Transverse colon (tissue), 4 donors: ENCODE data around the gene DVL1. TPM values are rescaled to one million over a fixed set of nuclear protein-coding genes. Genes with fewer than 3 reads are reported as not detected.

ENCODE experiments used
- DNase-seq: peaks from one replicate; pipeline ENCODE4 v3.0.0-alpha.2; 2019
- H3K27ac ChIP-seq, 4 donors: fragments of 200-600 bp; sonication (generic); 2 replicates each; pipeline ENCODE4 v1.5.1; 2016 to 2018; ENCODE audit warnings: inconsistent platforms in 4 of 4
- H3K27me3 ChIP-seq: fragments of 200-600 bp; sonication (generic); 2 replicates; pipeline ENCODE4 v1.5.1; 2017; ENCODE audit warnings: inconsistent platforms
- H3K36me3 ChIP-seq, 4 donors: fragments of 200-600 bp; sonication (generic); 2 replicates each; pipeline ENCODE4 v1.5.1; 2017 to 2019; ENCODE audit warnings: inconsistent platforms in 4 of 4
- H3K4me1 ChIP-seq, 4 donors: fragments of 200-600 bp; sonication (generic); 2 replicates each; pipeline ENCODE4 v1.5.1; 2017 to 2020; ENCODE audit warnings: inconsistent platforms in 4 of 4
- H3K4me3 ChIP-seq, 4 donors: fragments of 200-600 bp; sonication (generic); 1 replicate in 1 of 4; 2 replicates in 3 of 4; pipeline versions ENCODE4 v1.5.1 to v1.6.1; 2017 to 2019; ENCODE audit warnings: inconsistent platforms in 4 of 4
- H3K9me3 ChIP-seq, 2 donors: fragments of 200-600 bp; sonication (generic); 2 replicates each; pipeline ENCODE4 v1.5.1; 2017 to 2019; ENCODE audit warnings: inconsistent platforms in 2 of 2
- CTCF ChIP-seq, 5 experiments: fragments of 200-600 bp in 3 of 5; fragments of 450-650 bp in 2 of 5; sonication (generic) in 3 of 5; IDR thresholded peaks; 1 replicate in 2 of 5; 2 replicates in 3 of 5; pipeline ENCODE4 v1.5.1; 2016 to 2017; ENCODE audit warnings: antibody characterized with exemption in 5 of 5, inconsistent platforms in 3 of 5, mild to moderate bottlenecking in 2 of 5, moderate library complexity in 1 of 5
- EP300 ChIP-seq: sonication (generic); formaldehyde crosslinking; IDR thresholded peaks from one replicate; pipeline ENCODE4 v1.6.1; 2017; ENCODE audit warnings: antibody characterized with exemption, low read depth
- POLR2A ChIP-seq: fragments of 450-650 bp; IDR thresholded peaks from one replicate; pipeline ENCODE4 v1.6.1; 2016; ENCODE audit warnings: antibody characterized with exemption, mild to moderate bottlenecking, moderate library complexity
- POLR2AphosphoS5 ChIP-seq, 3 donors: sonication (generic); formaldehyde crosslinking; IDR thresholded peaks; one replicate each; pipeline ENCODE4 v1.6.1; 2016; ENCODE audit warnings: antibody characterized with exemption in 3 of 3
- WGBS, 2 donors: methylation state at CpG; one replicate each; pipeline ENCODE4 v1.1.5; 2018; ENCODE audit warnings: low coverage in 1 of 2; 5-methylcytosine and 5-hydroxymethylcytosine counted together
- in situ Hi-C, 4 donors: fragments of 200-750 bp; cut with MboI; loops; one replicate each; pipeline versions ENCODE4 v1.15.0 to v1.15.1; 2017; ENCODE audit warnings: low sequenced_read_pairs in 3 of 4, low pct_ligation_motif_present in 1 of 4, low pct_unique_long_range_greater_than_20kb in 1 of 4
- intact Hi-C: fragments of 100-400 bp; cut with DNase I; formaldehyde crosslinking; loops from one replicate; pipeline ENCODE4 v1.15.1; 2023; ENCODE audit warnings: low total_unique reads
- total RNA-seq, 4 donors: library from RNA; depleted of rRNA; stranded (reverse); fragments of >200 nt; gene quantifications; one replicate each; pipeline ENCODE4 v1.1.0, GENCODE V29; 2016

The DVL1 gene
- total RNA-seq, 4 donors from 2014 or later: 103 to 182 (median 115) TPM

GRCh38 chr1:1353389-1354151, 4.4 kb upstream of the DVL1 start:
- intact Hi-C loops: no loop called here
- Histone ChIP-seq H3K4me1 (peaks cover 21 to 47% (median 39%) of the 10 kb centered on the region in 4 donors), H3K36me3 (no peaks in the 10 kb centered on the region), H3K27ac (peak overlapping the region in 1 of 4 donors; percentile 68), H3K9me3 (no peaks in the 10 kb centered on the region), H3K4me3 (no peak overlapping the region), H3K27me3 (peaks cover 54% of the 10 kb centered on the region)
- 30% methylated on average over 2 of the region's 28 CpGs; no CpG with 5 or more reads in 1 of the 2 donors for WGBS, 2 donors
- in situ Hi-C loops: no loop called here
- TF ChIP-seq POLR2AphosphoS5 (IDR thresholded peaks at IDR 0.05) (no peak), POLR2A (no peak)
- no peak for DNase-seq

GRCh38 chr1:1352786-1353388, 3.7 kb upstream of the DVL1 start:
- H3K4me3 ChIP-seq: no peak overlapping the region
- no peaks in the 10 kb centered on the region for H3K36me3 ChIP-seq
- intact Hi-C loops (no loop called here), in situ Hi-C loops (no loop called here)
- no peaks in the 10 kb centered on the region for H3K9me3 ChIP-seq
- H3K27ac ChIP-seq: peak overlapping the region in 2 of 4 donors; percentile 47 to 68
- 43% methylated on average over 4 of the region's 5 CpGs; no CpG with 5 or more reads in 1 of the 2 donors for WGBS, 2 donors
- no peak for DNase-seq
- peaks cover 23 to 51% (median 40%) of the 10 kb centered on the region in 4 donors for H3K4me1 ChIP-seq
- H3K27me3 ChIP-seq: peaks cover 47% of the 10 kb centered on the region
- TF ChIP-seq CTCF (IDR thresholded peaks at IDR 0.05) (no peak), POLR2A (no peak), EP300 (no peak), POLR2AphosphoS5 (IDR thresholded peaks at IDR 0.05) (no peak)

GRCh38 chr1:1351511-1352427, 2.6 kb upstream of the DVL1 start:
- peak overlapping the region; percentile 10 to 68 (median 32) for H3K27ac ChIP-seq
- TF ChIP-seq POLR2A (no peak), CTCF (IDR thresholded peaks at IDR 0.05) (no peak), EP300 (no peak), POLR2AphosphoS5 (IDR thresholded peaks at IDR 0.05) (no peak)
- peaks cover 36% of the 10 kb centered on the region for H3K27me3 ChIP-seq
- H3K4me1 ChIP-seq: peaks cover 34 to 59% (median 47%) of the 10 kb centered on the region in 4 donors
- H3K36me3 ChIP-seq: no peaks in the 10 kb centered on the region
- no peaks in the 10 kb centered on the region for H3K9me3 ChIP-seq
- in situ Hi-C loops: no loop called here
- H3K4me3 ChIP-seq: no peak overlapping the region
- intact Hi-C loops: no loop called here
- no peak for DNase-seq
- 40 to 69% methylated on average over 1 to 24 of the region's 29 CpGs for WGBS, 2 donors

- H3K36me3 ChIP-seq: no peaks in the 10 kb centered on the region
- intact Hi-C loops: no loop called here
- no peak for DNase-seq
- H3K27ac ChIP-seq: peak overlapping the region; percentile 81 to 91 (median 87)
- TF ChIP-seq EP300 (no peak), POLR2AphosphoS5 (IDR thresholded peaks at IDR 0.05) (no peak), CTCF (IDR thresholded peaks at IDR 0.05) (no peak), POLR2A (no peak)
- H3K27me3 ChIP-seq: peaks cover 9% of the 10 kb centered on the region
- in situ Hi-C loops: no loop called here
- H3K4me1 ChIP-seq: peaks cover 38 to 55% (median 44%) of the 10 kb centered on the region in 4 donors
- peak overlapping the region; percentile 81 to 89 (median 86) for H3K4me3 ChIP-seq
- 1% methylated on average over 88 of the region's 109 CpGs; no CpG with 5 or more reads in 1 of the 2 donors for whole genome bisulfite sequencing, 2 donors
- H3K9me3 ChIP-seq: no peaks in the 10 kb centered on the region
Measured at GRCh38 chr1:1348420-1349255, 580 bp downstream of the DVL1 start.
